GM19239 (cell line): ENCODE data around the gene SEL1L2.

Source experiments
- DNase-seq: peaks from one replicate; pipeline ENCODE4 v3.0.0; 2011; ENCODE audit warnings: low spot score; ENCODE audit not compliant: insufficient read length
- FAIRE-seq: peaks from 2 replicates; lab custom pipeline; 2011; peaks lifted over from hg19 to GRCh38; lab: Jason Lieb, UNC

The SEL1L2 gene

GRCh38 chr20:13824459-13824858 is 166.0 kb downstream of the SEL1L2 start:
- FAIRE-seq (no peak), DNase-seq (no peak)

GRCh38 chr20:13822459-13822858 is 168.0 kb downstream of the SEL1L2 start:
- no peak for DNase-seq
- FAIRE-seq, result no peak

- DNase-seq (no peak), FAIRE-seq (no peak)
Measured at GRCh38 chr20:13821876-13822275, 168.5 kb downstream of the SEL1L2 start.

GRCh38 chr20:13819885-13820645 is 170.3 kb downstream of the SEL1L2 start:
- FAIRE-seq, result peak; percentile 75
- DNase-seq, result peak; percentile 18

GRCh38 chr20:13817342-13817741 is 173.1 kb downstream of the SEL1L2 start:
- DNase-seq (no peak), FAIRE-seq (no peak)

GRCh38 chr20:13816757-13817156 is 173.7 kb downstream of the SEL1L2 start:
- FAIRE-seq (no peak), DNase-seq (no peak)

GRCh38 chr20:13814672-13815071 is 175.7 kb downstream of the SEL1L2 start:
- no peak for FAIRE-seq

GRCh38 chr20:13813910-13814309 is 176.5 kb downstream of the SEL1L2 start:
- DNase-seq, result no peak
- no peak for FAIRE-seq

More at GRCh38 chr20:13814672-13815071, 175.7 kb downstream of the SEL1L2 start:
- no peak for DNase-seq

- FAIRE-seq, result no peak
- DNase-seq, result no peak
Measured at GRCh38 chr20:13810446-13810845, 180.0 kb downstream of the SEL1L2 start.

- no peak for DNase-seq
- no peak for FAIRE-seq
Measured at GRCh38 chr20:13809855-13810254, 180.6 kb downstream of the SEL1L2 start.

GRCh38 chr20:13809373-13809772 is 181.0 kb downstream of the SEL1L2 start:
- DNase-seq, result no peak
- FAIRE-seq, result no peak

- no peak for DNase-seq
- FAIRE-seq, result no peak
Measured at GRCh38 chr20:13800728-13801134, 189.7 kb downstream of the SEL1L2 start.

GRCh38 chr20:13799974-13800373 is 190.4 kb downstream of the SEL1L2 start:
- FAIRE-seq (no peak), DNase-seq (no peak)
